GM06990 (cell line): Measurements from ENCODE around the gene GABRQ.

Experiments
- DNase-seq: peaks from one replicate; pipeline ENCODE4 v3.0.0-alpha.2; 2011; ENCODE audit not compliant: insufficient read length; ENCODE audit errors: extremely low read depth
- H3K27me3 ChIP-seq: replicated peaks from 2 replicates; pipeline ENCODE4 v1.6.0; 2011; ENCODE audit warnings: low read length; ENCODE audit not compliant: control insufficient read depth, insufficient read depth
- H3K36me3 ChIP-seq: 2 replicates; pipeline ENCODE4 v1.5.1; 2011; ENCODE audit warnings: low read length; ENCODE audit not compliant: control insufficient read depth, insufficient read depth
- H3K4me3 ChIP-seq: replicated peaks from 2 replicates; pipeline ENCODE4 v1.5.1; 2011; ENCODE audit warnings: low read depth, mild to moderate bottlenecking, control low read depth, low read length
- TF ChIP-seq, protein P1 (sequence below): IDR thresholded peaks from 2 replicates; pipeline ENCODE4 v1.5.1; 2011; ENCODE audit warnings: low read length, control low read depth, mild to moderate bottlenecking, inconsistent platforms; ENCODE audit not compliant: insufficient read depth, poor library complexity, severe bottlenecking

Gene GABRQ

DNA sequence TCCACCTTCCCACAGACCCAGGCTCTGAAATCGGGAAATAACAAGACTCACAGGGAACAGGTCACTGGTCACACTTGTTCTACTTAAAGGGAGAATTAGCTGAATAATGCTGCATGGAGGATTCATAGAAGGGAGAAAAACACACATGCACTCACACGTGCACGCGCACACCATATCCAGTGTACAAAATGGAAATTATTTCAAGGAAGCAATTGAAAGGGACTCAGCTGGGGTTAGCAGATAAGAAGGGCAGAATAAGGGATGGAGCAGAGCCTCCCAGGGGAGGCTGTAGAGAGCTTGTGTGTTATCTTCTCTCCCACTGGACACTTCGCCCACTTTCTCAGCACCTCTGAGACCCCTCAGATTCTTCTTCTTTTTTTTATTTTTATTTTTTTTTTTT lies 10.3 kb downstream of the GABRQ start:
- H3K36me3 ChIP-seq = no peaks in the 10 kb centered on the region
- no peaks in the 10 kb centered on the region for H3K27me3 ChIP-seq
- TF ChIP-seq, protein P1, sequence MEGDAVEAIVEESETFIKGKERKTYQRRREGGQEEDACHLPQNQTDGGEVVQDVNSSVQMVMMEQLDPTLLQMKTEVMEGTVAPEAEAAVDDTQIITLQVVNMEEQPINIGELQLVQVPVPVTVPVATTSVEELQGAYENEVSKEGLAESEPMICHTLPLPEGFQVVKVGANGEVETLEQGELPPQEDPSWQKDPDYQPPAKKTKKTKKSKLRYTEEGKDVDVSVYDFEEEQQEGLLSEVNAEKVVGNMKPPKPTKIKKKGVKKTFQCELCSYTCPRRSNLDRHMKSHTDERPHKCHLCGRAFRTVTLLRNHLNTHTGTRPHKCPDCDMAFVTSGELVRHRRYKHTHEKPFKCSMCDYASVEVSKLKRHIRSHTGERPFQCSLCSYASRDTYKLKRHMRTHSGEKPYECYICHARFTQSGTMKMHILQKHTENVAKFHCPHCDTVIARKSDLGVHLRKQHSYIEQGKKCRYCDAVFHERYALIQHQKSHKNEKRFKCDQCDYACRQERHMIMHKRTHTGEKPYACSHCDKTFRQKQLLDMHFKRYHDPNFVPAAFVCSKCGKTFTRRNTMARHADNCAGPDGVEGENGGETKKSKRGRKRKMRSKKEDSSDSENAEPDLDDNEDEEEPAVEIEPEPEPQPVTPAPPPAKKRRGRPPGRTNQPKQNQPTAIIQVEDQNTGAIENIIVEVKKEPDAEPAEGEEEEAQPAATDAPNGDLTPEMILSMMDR = no peak
- no peak overlapping the region for H3K4me3 ChIP-seq
- no peak for DNase-seq

DNA sequence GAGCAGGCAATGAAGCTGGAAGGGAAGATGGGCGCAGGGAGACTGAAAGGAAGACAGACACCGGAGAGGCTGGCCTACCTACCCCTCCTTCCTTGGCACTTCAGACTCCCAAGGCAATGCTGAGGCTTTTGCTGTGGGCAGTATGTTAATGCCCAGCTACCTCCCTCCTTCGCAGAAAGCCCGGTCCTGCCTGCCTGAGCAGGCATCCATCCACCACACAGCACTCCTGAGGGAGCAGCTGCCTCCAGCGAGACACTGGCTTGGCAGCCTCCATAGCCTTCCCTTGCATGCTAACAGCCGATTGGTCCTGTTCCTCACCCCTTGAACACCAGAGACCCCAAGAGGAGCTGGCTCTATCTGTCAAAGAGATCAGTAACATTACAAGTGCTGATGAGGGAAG lies 14.4 kb downstream of the GABRQ start:
- TF ChIP-seq, protein P1 = no peak
- no peak overlapping the region for H3K4me3 ChIP-seq
- DNase-seq = no peak
- no peaks in the 10 kb centered on the region; the same call in 1 of the 2 replicates for H3K27me3 ChIP-seq
- H3K36me3 ChIP-seq = no peaks in the 10 kb centered on the region

GRCh38 chrX:152652467-152652866 lies 14.8 kb downstream of the GABRQ start:
- TF ChIP-seq, protein P1 = no peak
- Histone ChIP-seq H3K27me3 (no peaks in the 10 kb centered on the region; the same call in 1 of the 2 replicates), H3K4me3 (no peak overlapping the region), H3K36me3 (no peaks in the 10 kb centered on the region)
- no peak for DNase-seq

GRCh38 chrX:152656087-152656486 lies 18.4 kb downstream of the GABRQ start:
- H3K36me3 ChIP-seq = no peaks in the 10 kb centered on the region
- no peak overlapping the region for H3K4me3 ChIP-seq
- no peaks in the 10 kb centered on the region; the same call in 1 of the 2 replicates for H3K27me3 ChIP-seq
- TF ChIP-seq, protein P1 = no peak
- no peak for DNase-seq

DNA sequence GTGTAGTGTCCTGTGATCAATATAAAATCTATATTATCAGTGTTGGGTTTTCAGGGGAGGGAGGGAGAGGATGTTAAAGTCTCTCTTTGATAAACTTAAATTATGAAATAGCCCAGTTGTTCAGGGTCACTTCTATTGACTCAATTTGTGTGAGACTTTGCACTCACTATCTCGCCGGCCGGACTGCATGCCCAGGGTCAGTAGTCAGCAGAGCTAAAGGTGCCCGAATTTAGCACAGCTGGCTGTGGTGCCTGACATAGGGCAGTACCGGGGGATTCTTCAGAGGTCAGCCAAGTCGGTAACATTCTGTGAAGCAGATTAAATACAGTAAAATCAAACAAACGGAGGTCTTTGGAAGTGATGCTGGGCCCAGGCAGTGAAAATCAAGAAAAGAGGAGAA lies 19.2 kb downstream of the GABRQ start:
- DNase-seq = no peak
- TF ChIP-seq, protein P1 = no peak
- Histone ChIP-seq H3K36me3 (no peaks in the 10 kb centered on the region), H3K27me3 (no peaks in the 10 kb centered on the region; the same call in 1 of the 2 replicates), H3K4me3 (no peak overlapping the region)

DNA sequence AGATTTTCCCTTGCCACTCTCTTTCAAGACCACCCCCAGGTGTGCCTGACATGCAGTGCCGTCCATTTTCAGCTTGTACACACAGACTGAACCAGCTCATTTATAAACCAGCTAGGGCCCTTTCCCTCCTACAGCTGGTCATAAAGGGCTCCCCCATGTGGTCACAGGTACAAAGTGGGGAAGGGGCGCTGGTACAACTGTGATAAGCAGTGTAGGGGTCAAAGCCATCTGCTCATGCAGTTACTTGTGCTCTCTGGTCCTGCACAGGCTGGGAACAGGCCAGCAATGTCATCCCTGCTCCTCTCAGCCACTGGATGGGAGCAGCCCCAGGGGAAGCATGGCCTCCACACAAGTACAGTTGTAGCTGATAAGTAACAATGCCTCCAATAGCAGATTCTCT lies 20.6 kb downstream of the GABRQ start:
- TF ChIP-seq, protein P1 = peak; percentile 23
- Histone ChIP-seq H3K4me3 (no peak overlapping the region), H3K36me3 (no peaks in the 10 kb centered on the region), H3K27me3 (no peaks in the 10 kb centered on the region; the same call in 1 of the 2 replicates)
- DNase-seq = no peak
